Myocyte (in vitro differentiated cells): ENCODE data around the gene TPPP3. TPM values are rescaled to one million over a fixed set of nuclear protein-coding genes. Genes with fewer than 3 reads are reported as not detected.

Experiments
- DNase-seq: peaks from one replicate; pipeline ENCODE4 v3.0.0-alpha.2; 2012; ENCODE audit warnings: low read depth
- total RNA-seq: library from RNA; depleted of rRNA; stranded (reverse); fragments of >200 nt; gene quantifications from 2 replicates; pipeline ENCODE4 v1.2.3, GENCODE V29; 2014

TPPP3 gene
- total RNA-seq, 1 donor from 2014 or later, result 67.0 TPM

DNA sequence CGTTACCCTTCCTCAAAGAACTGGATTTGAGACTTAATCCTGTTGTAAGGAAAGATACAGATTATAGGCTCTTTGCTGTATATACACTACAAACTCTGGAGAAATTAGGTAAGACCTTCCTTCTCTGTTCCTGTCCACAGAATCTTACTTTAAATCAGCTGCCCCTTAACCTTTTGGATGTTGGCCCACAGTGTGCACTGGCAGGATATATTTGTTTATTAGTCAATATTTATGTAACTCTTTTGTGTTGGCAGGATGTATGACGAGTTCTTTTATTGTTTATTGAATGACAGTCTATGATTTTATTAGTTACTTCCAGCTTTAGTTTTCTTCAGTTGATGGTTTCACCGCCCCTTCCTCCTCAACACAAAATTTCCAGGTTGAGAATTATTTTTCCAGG is 47.0 kb downstream of the TPPP3 start:
- DNase-seq, result no peak

DNA sequence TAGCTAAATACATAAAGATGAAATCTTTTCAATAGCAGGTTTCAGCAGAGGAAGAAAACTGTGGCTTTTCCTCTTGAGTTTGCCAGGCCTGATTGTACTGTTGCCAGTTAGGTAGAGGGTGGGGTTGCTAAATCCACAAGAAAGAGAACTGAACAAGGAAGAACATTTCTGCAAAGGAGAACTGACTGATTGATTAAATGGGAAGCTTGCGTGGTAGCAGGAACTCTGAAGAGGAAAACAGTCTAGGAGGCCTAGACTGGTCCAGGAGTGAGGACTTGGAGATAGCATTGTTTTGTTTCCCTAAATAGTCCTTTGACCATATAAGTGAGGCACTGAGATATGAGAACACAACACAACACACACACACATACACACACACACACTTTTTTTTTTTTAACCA is 47.9 kb downstream of the TPPP3 start:
- no peak for DNase-seq

GRCh38 chr16:67342616-67343015 is 50.7 kb downstream of the TPPP3 start:
- peak; percentile 22 for DNase-seq

GRCh38 chr16:67341250-67341649 is 52.0 kb downstream of the TPPP3 start:
- peak; percentile 15 for DNase-seq

Other genes with a start within 250 kb of the TPPP3 start
- 56.1 and 57.4 TPM in 2 replicates for gene B3GNT9, start 242.5 kb downstream of the TPPP3 start, total RNA-seq
- 19.1 and 21.0 TPM in 2 replicates for gene TRADD, start 233.6 kb downstream of the TPPP3 start, total RNA-seq
- 39.3 and 46.4 TPM in 2 replicates for gene FBXL8, start 233.5 kb downstream of the TPPP3 start, total RNA-seq
- gene HSF4, start 228.8 kb downstream of the TPPP3 start, total RNA-seq, result 20.9 and 29.3 TPM in 2 replicates
- gene NOL3, start 223.0 kb downstream of the TPPP3 start, total RNA-seq, result 70.9 and 86.5 TPM in 2 replicates
- gene MATCAP1, start 209.5 kb downstream of the TPPP3 start, total RNA-seq, result 27.2 and 28.6 TPM in 2 replicates
- 0.99 and 2.1 TPM in 2 replicates for gene EXOC3L1, start 203.4 kb downstream of the TPPP3 start, total RNA-seq
- 75.8 and 93.9 TPM in 2 replicates for gene E2F4, start 201.3 kb downstream of the TPPP3 start, total RNA-seq
- gene ELMO3, start 194.4 kb downstream of the TPPP3 start, total RNA-seq, result 0.56 and 0.99 TPM in 2 replicates
- gene TMEM208, start 166.4 kb downstream of the TPPP3 start, total RNA-seq, result 31.6 and 32.8 TPM in 2 replicates
- gene FHOD1, start 146.0 kb downstream of the TPPP3 start, total RNA-seq, result 9.6 and 28.5 TPM in 2 replicates
- 0.94 and 1.2 TPM in 2 replicates for gene SLC9A5, start 144.5 kb downstream of the TPPP3 start, total RNA-seq
- gene PLEKHG4, start 114.0 kb downstream of the TPPP3 start, total RNA-seq, result 0.32 and 0.42 TPM in 2 replicates
- gene KCTD19, start 66.8 kb downstream of the TPPP3 start, total RNA-seq, result not detected in 2 replicates
- gene LRRC36, start 66.7 kb downstream of the TPPP3 start, total RNA-seq, result not detected in 2 replicates
- gene ZDHHC1, start 23.0 kb upstream of the TPPP3 start, total RNA-seq, result 12.8 and 19.2 TPM in 2 replicates
- gene HSD11B2, start 37.6 kb upstream of the TPPP3 start, total RNA-seq, result 6.1 and 31.3 TPM in 2 replicates
- 190 and 234 TPM in 2 replicates for gene ATP6V0D1, start 87.7 kb upstream of the TPPP3 start, total RNA-seq
- not detected in 2 replicates for gene AGRP, start 90.0 kb upstream of the TPPP3 start, total RNA-seq
- 32.4 and 37.8 TPM in 2 replicates for gene RIPOR1, start 135.3 kb upstream of the TPPP3 start, total RNA-seq
- 27.9 and 35.7 TPM in 2 replicates for gene CTCF, start 169.0 kb upstream of the TPPP3 start, total RNA-seq